OCI-LY3 (cell line): ENCODE results near the gene KDM4C.

ENCODE experiments used
- CTCF ChIP-seq: fragments of 200-600, 300-600 bp; sonication (generic); IDR thresholded peaks from 2 replicates; pipeline ENCODE4 v1.5.1; 2014; ENCODE audit warnings: antibody characterized with exemption, low read length, low read depth
- EZH2phosphoT487 ChIP-seq: fragments of 200-600 bp; shearing (Covaris generic); IDR thresholded peaks from 2 replicates; pipeline ENCODE4 v1.6.1; 2018; ENCODE audit warnings: antibody characterized with exemption, mixed run types, low read depth

GRCh38 chr9:6928863-6929262, 171.1 kb downstream of the KDM4C start:
- no peak for TF ChIP-seq CTCF
- TF ChIP-seq EZH2phosphoT487, result no peak
